ENCODE results near the gene SKI. TPM values are rescaled to one million over a fixed set of nuclear protein-coding genes. Genes with fewer than 3 reads are reported as not detected.

Gene SKI
- total and polyA plus RNA-seq, 2 donors (not counting 1 experiment from before 2014, with no cell fraction given) = 14.9 to 74.9 TPM

- no peak overlapping the region for H3K9ac ChIP-seq (ENCODE audit: low read length)
- POLR2A ChIA-PET = no interaction called here
- H3K27me3 ChIP-seq (replicated peaks in 1 of 4; ENCODE audit: control extremely low read depth in 1 of 4, control insufficient read depth in 3 of 4, insufficient read depth in 4 of 4, low read length in 3 of 4) = no peaks in the 10 kb centered on the region
- no peak overlapping the region for H3K4me3 ChIP-seq (ENCODE audit: control extremely low read depth in 1 of 5, extremely low read depth in 1 of 5, insufficient read depth in 1 of 5, low read depth in 2 of 5, low read length in 4 of 5)
- no peaks in the 10 kb centered on the region for H3K36me3 ChIP-seq (replicated peaks in 1 of 2; ENCODE audit: control extremely low read depth in 1 of 2, control insufficient read depth in 1 of 2, extremely low read depth in 1 of 2, insufficient read depth in 2 of 2, low read length in 1 of 2)
- Mint-ChIP-seq H3K4me3 (no peak overlapping the region), H3K27me3 (no peaks in the 10 kb centered on the region), H3K4me1 (no peaks in the 10 kb centered on the region), H3K27ac (no peak overlapping the region), H3K9me3 (ENCODE audit: insufficient read depth) (no peaks in the 10 kb centered on the region)
- H3K79me2 ChIP-seq (ENCODE audit: control insufficient read depth, insufficient read depth, low read length) = no peaks in the 10 kb centered on the region
- 95% methylated on average over 7 of the region's 9 CpGs for WGBS (ENCODE audit: insufficient coverage)
- H3K27ac ChIP-seq (ENCODE audit: low read length in 2 of 2) = no peak overlapping the region
- H4K20me1 ChIP-seq (ENCODE audit: control insufficient read depth, insufficient read depth, low read length, poor library complexity, severe bottlenecking) = no peaks in the 10 kb centered on the region
- intact Hi-C loops (cut with micrococcal nuclease) = no loop called here
- no peak for ATAC-seq (ENCODE audit: low read depth)
- H3K4me2 ChIP-seq (replicated peaks; ENCODE audit: low read depth, low read length, poor library complexity, severe bottlenecking) = no peak overlapping the region
- CTCF ChIA-PET = no interaction called here
- no peak for DNase-seq
- no peaks in the 10 kb centered on the region for H3K4me1 ChIP-seq (ENCODE audit: control insufficient read depth in 2 of 2, insufficient read depth in 2 of 2, low read length in 2 of 2)
- no peak overlapping the region for H2AFZ ChIP-seq (ENCODE audit: insufficient read depth, low read depth, low read length, poor library complexity, severe bottlenecking)
- no peaks in the 10 kb centered on the region for H3K9me3 ChIP-seq (ENCODE audit: control extremely low read depth in 1 of 3, control insufficient read depth in 2 of 3, insufficient read depth in 1 of 3, low read length in 2 of 3)
- TF ChIP-seq CTCF (IDR thresholded peaks at IDR 0.05) (no peak), EZH2 (IDR thresholded peaks at IDR 0.05; ENCODE audit: borderline replicate concordance, insufficient read depth, low read depth, low read length, poor library complexity, severe bottlenecking) (no peak)
These were observed 121.7 kb downstream of the SKI start for GRCh38 chr1:2349806-2350205.

- Histone ChIP-seq H4K20me1 (ENCODE audit: control insufficient read depth, insufficient read depth, low read length, poor library complexity, severe bottlenecking) (no peaks in the 10 kb centered on the region), H3K27ac (ENCODE audit: low read length in 2 of 2) (no peak overlapping the region), H3K4me2 (replicated peaks; ENCODE audit: low read depth, low read length, poor library complexity, severe bottlenecking) (no peak overlapping the region), H2AFZ (ENCODE audit: insufficient read depth, low read depth, low read length, poor library complexity, severe bottlenecking) (no peak overlapping the region), H3K4me3 (ENCODE audit: control extremely low read depth in 1 of 5, extremely low read depth in 1 of 5, insufficient read depth in 1 of 5, low read depth in 2 of 5, low read length in 4 of 5) (no peak overlapping the region), H3K27me3 (replicated peaks in 1 of 4; ENCODE audit: control extremely low read depth in 1 of 4, control insufficient read depth in 3 of 4, insufficient read depth in 4 of 4, low read length in 3 of 4) (no peaks in the 10 kb centered on the region), H3K79me2 (ENCODE audit: control insufficient read depth, insufficient read depth, low read length) (no peaks in the 10 kb centered on the region), H3K4me1 (ENCODE audit: control insufficient read depth in 2 of 2, insufficient read depth in 2 of 2, low read length in 2 of 2) (no peaks in the 10 kb centered on the region), H3K36me3 (replicated peaks in 1 of 2; ENCODE audit: control extremely low read depth in 1 of 2, control insufficient read depth in 1 of 2, extremely low read depth in 1 of 2, insufficient read depth in 2 of 2, low read length in 1 of 2) (no peaks in the 10 kb centered on the region), H3K9ac (ENCODE audit: low read length) (no peak overlapping the region), H3K9me3 (ENCODE audit: control extremely low read depth in 1 of 3, control insufficient read depth in 2 of 3, insufficient read depth in 1 of 3, low read length in 2 of 3) (no peaks in the 10 kb centered on the region)
- H3K27ac Mint-ChIP-seq = no peak overlapping the region
- ChIA-PET POLR2A (no interaction called here), CTCF (no interaction called here)
- no peaks in the 10 kb centered on the region for H3K4me1 Mint-ChIP-seq
- ATAC-seq (ENCODE audit: low read depth) = no peak
- TF ChIP-seq EZH2 (IDR thresholded peaks at IDR 0.05; ENCODE audit: borderline replicate concordance, insufficient read depth, low read depth, low read length, poor library complexity, severe bottlenecking) = no peak
- TF ChIP-seq CTCF (IDR thresholded peaks at IDR 0.05) = no peak
- H3K9me3 Mint-ChIP-seq (ENCODE audit: insufficient read depth) = no peaks in the 10 kb centered on the region
- no peak overlapping the region for H3K4me3 Mint-ChIP-seq
- intact Hi-C loops (cut with micrococcal nuclease) = no loop called here
- 86% methylated on average over 10 of the region's 10 CpGs for WGBS (ENCODE audit: insufficient coverage)
- no peaks in the 10 kb centered on the region for H3K27me3 Mint-ChIP-seq
- DNase-seq = no peak
These were observed 122.4 kb downstream of the SKI start for GRCh38 chr1:2350501-2350900.

All from B cell (primary cell).